GOT3 (cell line): Measurements from ENCODE around the gene YLPM1.

Experiments
- DNase-seq: peaks from one replicate; lab custom pipeline; 2025; ENCODE audit warnings: mixed read lengths; lab: John Stamatoyannopoulos, UW

YLPM1 gene

DNA sequence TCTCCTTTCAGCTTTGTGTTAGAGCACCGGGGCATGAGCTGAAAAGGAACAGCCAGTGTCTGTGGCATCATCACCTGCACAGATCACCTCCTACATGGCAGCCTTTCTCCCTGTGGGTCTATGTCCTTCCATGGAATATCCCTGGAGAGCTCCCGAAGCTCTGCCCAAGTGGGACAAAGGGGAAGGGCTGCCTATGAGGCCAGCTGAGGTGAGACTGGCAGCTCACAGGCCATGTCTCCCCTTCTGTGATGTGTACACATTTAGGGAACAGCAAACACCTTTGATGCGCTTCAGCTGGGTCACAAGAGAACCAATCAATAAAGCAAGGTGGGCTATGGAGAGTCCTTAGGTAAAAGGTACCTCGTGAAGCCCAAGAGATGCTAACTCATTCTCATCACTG is 108.7 kb downstream of the YLPM1 start:
- no peak for DNase-seq

DNA sequence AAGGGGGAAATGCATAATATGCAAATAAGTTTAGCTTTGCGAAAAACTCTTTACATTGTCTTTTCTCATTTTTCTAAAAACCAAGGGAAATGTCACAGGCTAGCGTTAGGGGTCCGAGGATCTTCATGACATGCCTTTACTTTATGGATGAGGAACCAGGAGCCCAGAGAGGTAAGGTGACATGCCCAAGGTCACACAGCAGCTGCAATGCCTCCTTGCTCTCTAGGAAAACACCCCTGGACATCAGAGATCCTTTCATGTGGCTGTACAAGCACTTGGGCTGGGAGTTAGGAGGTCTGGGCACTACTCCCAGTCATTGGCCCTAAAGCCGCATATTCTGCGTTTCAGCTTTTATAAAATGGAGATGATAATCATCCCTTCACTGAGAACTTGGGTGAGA is 112.1 kb downstream of the YLPM1 start:
- no peak for DNase-seq

DNA sequence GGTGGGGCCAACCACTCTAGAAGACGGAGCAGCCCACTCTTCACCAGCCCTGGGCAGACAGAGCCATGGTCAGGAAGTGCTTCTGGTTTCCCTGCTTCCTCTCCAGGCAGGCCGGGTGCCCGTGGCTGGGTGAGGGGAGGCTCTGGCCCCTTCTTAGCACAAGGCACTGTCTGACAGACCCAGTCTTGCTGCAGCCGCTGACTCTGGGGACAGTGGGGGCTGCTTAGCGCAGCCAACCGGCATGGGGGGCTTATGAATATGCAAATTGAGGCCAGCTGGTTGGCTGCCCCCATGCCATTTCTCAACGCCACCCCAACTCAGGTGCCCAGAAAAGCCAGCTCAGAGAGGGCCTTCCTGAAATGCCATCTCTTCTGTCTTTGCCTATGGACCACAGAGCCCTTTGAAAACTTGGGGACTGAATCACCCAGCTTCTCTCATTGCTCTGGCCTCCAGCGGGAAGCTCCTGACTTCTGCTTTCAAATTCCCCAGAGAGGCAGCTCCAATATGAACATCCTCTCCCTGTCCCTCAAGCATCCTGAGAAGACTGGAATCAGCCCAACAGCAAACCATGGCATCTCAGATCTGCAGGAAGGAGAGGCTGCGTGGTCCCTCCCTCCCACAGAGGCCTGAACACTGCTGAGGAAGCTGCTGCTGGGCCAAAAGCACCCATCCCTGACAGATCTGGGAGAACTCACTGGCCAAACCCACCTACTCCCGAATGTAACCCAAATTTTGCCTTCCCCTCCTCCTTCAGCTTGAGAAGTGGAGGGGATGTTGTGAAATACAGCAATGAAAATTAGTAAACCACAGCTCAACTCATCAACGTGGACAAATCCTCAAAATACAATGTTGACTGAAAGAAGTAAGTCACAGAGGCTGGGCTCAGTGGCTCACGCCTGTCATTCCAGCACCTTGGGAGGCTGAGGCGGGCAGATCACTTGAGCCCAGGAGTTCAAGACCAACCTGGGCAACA is 113.1 kb downstream of the YLPM1 start, which contains the start of gene PROX2:
PROX2 (minus strand) TSS at position 205 of the 973 bp plus-strand sequence. CDS start 12,311 bp downstream, outside the sequence.
- DNase-seq = no peak

DNA sequence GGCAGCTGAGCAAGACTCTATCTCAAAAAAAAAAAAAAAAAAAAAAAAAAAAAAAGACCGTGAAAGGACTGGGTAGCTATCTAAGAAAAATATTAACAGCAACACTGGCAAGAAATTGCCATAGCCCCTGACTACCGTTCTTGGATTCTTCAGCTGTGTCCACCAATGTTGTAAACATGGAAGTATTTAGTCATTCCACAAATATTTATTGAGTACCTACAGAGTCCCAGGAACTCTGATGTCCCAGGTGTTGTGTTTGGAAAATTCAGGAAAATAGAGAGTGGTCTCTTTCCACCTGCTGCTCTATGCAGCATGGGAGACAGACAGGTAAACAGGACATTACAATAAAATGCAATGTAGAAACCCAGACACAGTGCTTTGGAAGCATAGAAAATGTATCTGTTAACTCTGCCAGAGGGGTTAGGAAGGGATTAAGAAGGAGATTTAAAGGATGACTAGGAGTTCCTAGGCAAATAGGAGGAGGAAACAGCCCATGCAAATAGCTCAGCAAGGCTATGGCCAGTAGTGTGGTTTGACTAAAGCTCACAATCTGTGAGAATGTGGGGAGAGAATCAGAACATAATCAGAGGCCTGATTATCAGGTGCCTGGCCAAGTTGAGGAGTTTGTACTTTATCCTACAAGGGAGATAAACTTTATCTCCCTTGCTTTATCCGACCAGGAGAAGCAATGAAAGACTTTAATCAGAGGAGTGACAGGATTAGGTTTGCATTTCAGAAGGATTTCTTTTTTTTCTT is 116.5 kb downstream of the YLPM1 start:
- DNase-seq = no peak

DNA sequence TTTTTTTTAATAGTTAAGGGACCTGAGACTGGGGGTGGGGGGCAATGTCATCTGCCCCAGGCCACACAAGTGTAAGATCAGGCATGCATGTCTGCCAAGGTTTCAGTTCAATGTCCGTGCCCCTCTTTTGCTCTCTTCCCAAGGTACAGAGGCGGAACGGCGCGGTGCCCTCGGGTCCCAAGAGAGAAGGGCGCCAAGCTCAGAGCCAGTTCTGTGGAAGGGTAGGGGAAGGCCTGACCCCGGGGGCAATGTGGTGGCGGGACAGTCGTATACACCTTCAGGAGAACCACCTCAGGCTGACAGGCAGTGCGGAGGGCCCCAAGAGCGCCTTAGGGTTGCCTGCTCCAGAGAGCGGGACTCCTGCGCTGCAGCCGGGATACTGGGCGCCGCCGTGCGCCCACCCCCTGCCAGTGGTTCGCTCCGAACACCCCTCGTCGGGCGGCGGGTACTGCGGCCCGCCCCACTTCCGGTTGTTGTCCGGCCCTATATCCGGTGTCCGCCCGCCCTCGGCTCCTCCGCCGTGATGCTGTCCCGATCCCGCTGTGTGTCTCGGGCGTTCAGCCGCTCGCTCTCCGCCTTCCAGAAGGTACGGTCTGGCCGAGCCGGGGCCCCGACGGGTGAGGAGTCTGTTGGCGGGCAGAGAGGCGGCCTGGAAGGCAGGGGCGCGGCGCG is 118.5 kb downstream of the YLPM1 start, which contains the start of gene DLST:
DLST (plus strand) TSS at position 486 of the 672 bp plus-strand sequence; CDS start at position 524, 38 bp downstream.
- DNase-seq = peak; percentile 64

DNA sequence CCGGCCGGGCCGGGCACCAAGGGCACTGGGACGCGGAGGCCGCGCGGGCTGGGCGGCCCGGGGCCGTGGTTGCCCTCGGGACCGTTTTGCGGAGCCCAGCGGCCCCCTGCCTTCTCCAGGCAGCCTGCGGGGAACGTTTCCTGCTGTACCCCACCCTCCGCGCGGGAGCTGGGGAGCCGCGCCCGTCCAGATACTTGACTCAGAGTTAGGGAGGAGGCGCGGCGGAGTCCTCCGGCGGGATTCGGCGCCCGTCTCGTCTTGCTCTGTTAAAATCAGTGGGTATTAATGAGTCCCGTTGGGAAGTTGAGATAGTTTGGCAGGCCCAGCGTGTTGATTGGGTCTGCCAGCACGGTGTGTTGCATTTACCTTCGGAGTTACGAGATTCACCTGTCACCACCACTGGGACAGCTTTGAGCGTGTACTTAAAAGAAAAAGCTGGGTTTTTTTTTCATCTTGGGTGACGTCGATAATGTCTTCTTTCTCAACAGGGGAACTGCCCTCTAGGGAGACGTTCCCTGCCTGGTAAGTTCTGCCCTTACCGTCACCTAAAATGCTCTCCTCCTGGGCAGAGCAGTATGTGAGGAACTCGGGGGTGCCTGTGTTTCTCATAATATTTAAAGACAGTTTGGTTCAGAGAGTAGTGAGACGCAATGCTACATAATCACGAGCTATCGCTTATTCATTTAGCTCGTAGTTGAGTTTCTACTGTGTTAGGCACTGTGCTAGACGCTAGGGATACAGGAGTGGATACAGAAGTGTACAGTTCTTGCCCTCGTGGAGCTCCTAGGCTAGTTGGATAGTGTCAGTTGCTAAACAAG is 119.2 kb downstream of the YLPM1 start:
- no peak for DNase-seq
